Spleen (tissue), 7 donors: ENCODE data around the gene CDC25B.

Experiments used
- CTCF ChIP-seq, 11 experiments: fragments of 200-600 bp in 7 of 11; fragments of 450-650 bp in 4 of 11; sonication (generic) in 4 of 11; IDR thresholded peaks in 8 of 11; conservative IDR thresholded peaks in 3 of 11; 1 replicate in 7 of 11; 2 replicates in 4 of 11; pipeline versions ENCODE4 v1.4.0 to v1.8.0; 2016 to 2021; ENCODE audit warnings: antibody characterized with exemption in 11 of 11, inconsistent platforms in 4 of 11, mild to moderate bottlenecking in 1 of 11
- POLR2A ChIP-seq, 3 donors: fragments of 450-650 bp; IDR thresholded peaks; one replicate each; pipeline ENCODE4 v1.5.1; 2017; ENCODE audit warnings: antibody characterized with exemption in 3 of 3, mild to moderate bottlenecking in 1 of 3
- POLR2AphosphoS5 ChIP-seq, 3 donors: sonication (generic); formaldehyde crosslinking; IDR thresholded peaks; one replicate each; pipeline ENCODE4 v1.5.1; 2017; ENCODE audit warnings: antibody characterized with exemption in 3 of 3
- donor health status: DM: no; HTN: no; CAD: no; lungs with moderate emphysema.
- donor health status: DM: no; HTN: no; CAD: no.
- donor health status: DM: no; HTN: no; CAD: no.

DNA sequence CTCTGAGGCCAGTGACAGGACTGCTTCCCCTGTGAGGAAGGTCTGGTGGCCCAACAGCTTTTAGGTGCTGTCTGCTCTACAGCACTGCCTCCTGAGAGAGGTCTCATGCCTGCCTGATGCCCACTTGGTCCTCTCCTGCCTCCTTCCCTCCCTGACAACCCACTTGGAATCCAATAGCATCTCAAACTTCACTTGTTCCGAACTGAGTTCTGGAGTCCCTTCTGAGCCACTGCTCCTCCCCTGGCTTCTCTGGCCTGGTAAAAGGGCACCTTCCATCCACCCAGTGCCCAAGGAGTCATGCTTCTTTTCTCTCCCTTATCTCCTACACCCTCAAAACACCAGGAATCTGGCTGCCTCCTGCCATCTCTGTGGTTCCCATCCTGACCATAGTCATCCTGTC is 52.5 kb downstream of the CDC25B start:
- TF ChIP-seq POLR2A (IDR thresholded peaks at IDR 0.05): no peak
- no peak for TF ChIP-seq CTCF (IDR thresholded peaks at IDR 0.05 in 8 of 11, conservative IDR thresholded peaks at IDR 0.05 in 3 of 11)
- no peak for TF ChIP-seq POLR2AphosphoS5 (IDR thresholded peaks at IDR 0.05)
